HUES64 (cell line): ENCODE measurements around the gene PI4KB.
"Not testable (repeated sequence)": the region's sequence is repeated elsewhere in the genome, so short reads cannot be mapped to it uniquely, and the experiment has no call there.

Source experiments
- H3K27ac ChIP-seq: 2 replicates; pipeline ENCODE4 v1.7.0; 2013; ENCODE audit warnings: low read depth, low read length, inconsistent platforms
- H3K27me3 ChIP-seq: 2 replicates; pipeline ENCODE4 v1.6.1; 2013; ENCODE audit warnings: mild to moderate bottlenecking, low read length; ENCODE audit not compliant: insufficient read depth
- H3K36me3 ChIP-seq: 2 replicates; pipeline ENCODE4 v1.6.1; 2013; ENCODE audit warnings: mild to moderate bottlenecking, low read length; ENCODE audit not compliant: insufficient read depth
- H3K4me1 ChIP-seq: 2 replicates; pipeline ENCODE4 v1.6.1; 2013; ENCODE audit warnings: mild to moderate bottlenecking, low read length, moderate library complexity; ENCODE audit not compliant: insufficient read depth
- H3K4me3 ChIP-seq: 2 replicates; pipeline ENCODE4 v1.5.1; 2013; ENCODE audit warnings: mild to moderate bottlenecking, low read length, moderate library complexity
- H3K9ac ChIP-seq: 2 replicates; pipeline ENCODE4 v1.6.1; 2013; ENCODE audit warnings: mild to moderate bottlenecking, low read depth, low read length
- H3K9me3 ChIP-seq: 2 replicates; pipeline ENCODE4 v1.6.1; 2013; ENCODE audit warnings: low read depth, low read length; ENCODE audit not compliant: insufficient read depth
- WGBS: fragments of 150-250, 120-280 bp; methylation state at CpG from one replicate; pipeline ENCODE4 v1.1.7; 2013; ENCODE audit warnings: missing lambda C conversion rate; 5-methylcytosine and 5-hydroxymethylcytosine counted together

Gene PI4KB

DNA sequence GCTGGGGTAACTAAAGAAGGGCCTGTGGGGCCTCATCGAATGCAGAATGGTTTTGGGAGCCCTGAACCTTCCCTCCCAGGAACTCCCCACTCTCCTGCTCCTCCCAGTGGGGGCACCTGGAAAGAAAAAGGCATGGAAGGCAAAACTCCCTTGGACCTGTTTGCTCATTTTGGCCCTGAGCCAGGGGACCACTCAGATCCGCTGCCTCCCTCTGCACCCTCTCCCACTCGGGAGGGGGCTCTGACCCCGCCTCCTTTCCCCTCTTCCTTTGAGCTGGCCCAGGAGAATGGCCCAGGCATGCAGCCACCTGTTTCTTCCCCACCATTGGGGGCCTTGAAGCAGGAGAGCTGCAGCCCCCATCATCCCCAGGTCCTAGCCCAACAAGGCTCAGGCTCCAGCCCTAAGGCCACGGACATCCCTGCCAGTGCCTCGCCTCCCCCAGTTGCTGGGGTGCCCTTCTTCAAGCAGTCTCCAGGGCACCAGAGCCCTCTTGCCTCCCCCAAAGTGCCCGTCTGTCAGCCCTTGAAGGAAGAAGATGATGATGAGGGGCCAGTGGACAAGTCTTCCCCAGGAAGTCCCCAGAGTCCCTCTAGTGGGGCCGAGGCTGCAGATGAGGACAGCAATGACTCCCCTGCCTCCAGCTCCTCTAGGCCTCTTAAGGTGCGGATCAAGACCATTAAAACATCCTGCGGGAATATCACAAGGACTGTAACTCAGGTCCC is 40.4 kb downstream of the PI4KB start:
- Histone ChIP-seq H3K4me3 (no peak overlapping the region), H3K4me1 (peaks cover 7% of the 10 kb centered on the region), H3K36me3 (peaks cover 65% of the 10 kb centered on the region), H3K9ac (no peak overlapping the region), H3K27me3 (no peaks in the 10 kb centered on the region), H3K27ac (no peak overlapping the region), H3K9me3 (no peaks in the 10 kb centered on the region)
- WGBS, result 93% methylated on average over 10 of the region's 10 CpGs

GRCh38 chr1:151284013-151284577 is 43.1 kb downstream of the PI4KB start:
- H3K9ac ChIP-seq, result no peak overlapping the region
- WGBS, result 75% methylated on average over 2 of the region's 2 CpGs
- peaks cover 7% of the 10 kb centered on the region for H3K4me1 ChIP-seq
- H3K27me3 ChIP-seq, result no peaks in the 10 kb centered on the region
- peaks cover 41% of the 10 kb centered on the region for H3K36me3 ChIP-seq
- H3K27ac ChIP-seq, result no peak overlapping the region
- no peaks in the 10 kb centered on the region for H3K9me3 ChIP-seq
- H3K4me3 ChIP-seq, result peak overlapping the region; percentile 73

DNA sequence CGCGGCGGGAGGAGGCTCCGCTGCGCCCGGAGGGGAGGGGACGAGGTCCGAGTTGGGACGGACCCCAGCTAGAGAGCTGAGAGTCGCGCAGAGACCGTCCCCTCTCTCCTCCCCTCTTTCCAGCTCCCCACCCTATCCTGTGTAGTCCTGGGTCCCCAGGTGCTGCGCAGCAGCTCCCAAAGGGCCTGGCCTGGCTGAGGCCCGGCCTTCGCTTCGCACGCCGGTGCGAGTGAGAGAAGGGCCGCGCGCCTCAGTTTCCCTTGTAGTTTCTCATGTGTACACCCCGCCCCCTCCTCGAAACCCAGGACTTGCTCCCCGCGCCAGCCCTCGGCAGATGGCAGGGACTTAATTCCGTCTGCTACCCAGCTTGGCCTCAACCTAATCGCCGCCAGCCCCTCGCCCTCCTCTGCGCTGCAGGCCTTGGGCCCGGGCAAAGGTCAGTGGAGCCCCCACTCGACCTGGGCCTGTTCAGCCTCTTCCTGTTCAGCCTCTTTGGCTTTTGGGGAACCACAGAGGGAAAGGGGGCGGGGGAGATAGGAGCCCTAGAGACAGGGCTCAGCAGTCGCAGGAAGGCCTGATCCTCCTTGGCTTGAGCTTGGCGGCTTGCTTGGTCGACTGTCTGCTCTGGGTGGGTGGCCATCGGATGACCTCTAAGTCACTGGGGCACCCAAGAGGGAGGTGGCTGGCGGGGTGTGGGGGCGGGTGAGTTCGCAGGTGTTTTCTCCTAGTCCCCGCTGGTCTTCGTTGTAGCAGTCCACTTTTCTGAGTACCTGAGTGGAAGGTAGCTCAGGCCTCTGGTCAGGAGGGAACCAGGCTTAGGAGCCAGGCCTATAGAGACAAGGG is 44.1 kb downstream of the PI4KB start:
- peak overlapping the region; percentile 99 for H3K27ac ChIP-seq
- H3K4me3 ChIP-seq, result peak overlapping the region; percentile 73
- H3K9me3 ChIP-seq, result no peaks in the 10 kb centered on the region
- H3K9ac ChIP-seq, result peak overlapping the region; percentile 90
- peaks cover 31% of the 10 kb centered on the region for H3K36me3 ChIP-seq
- 14% methylated on average over 44 of the region's 44 CpGs for WGBS
- no peaks in the 10 kb centered on the region for H3K27me3 ChIP-seq
- H3K4me1 ChIP-seq, result peaks cover 7% of the 10 kb centered on the region

DNA sequence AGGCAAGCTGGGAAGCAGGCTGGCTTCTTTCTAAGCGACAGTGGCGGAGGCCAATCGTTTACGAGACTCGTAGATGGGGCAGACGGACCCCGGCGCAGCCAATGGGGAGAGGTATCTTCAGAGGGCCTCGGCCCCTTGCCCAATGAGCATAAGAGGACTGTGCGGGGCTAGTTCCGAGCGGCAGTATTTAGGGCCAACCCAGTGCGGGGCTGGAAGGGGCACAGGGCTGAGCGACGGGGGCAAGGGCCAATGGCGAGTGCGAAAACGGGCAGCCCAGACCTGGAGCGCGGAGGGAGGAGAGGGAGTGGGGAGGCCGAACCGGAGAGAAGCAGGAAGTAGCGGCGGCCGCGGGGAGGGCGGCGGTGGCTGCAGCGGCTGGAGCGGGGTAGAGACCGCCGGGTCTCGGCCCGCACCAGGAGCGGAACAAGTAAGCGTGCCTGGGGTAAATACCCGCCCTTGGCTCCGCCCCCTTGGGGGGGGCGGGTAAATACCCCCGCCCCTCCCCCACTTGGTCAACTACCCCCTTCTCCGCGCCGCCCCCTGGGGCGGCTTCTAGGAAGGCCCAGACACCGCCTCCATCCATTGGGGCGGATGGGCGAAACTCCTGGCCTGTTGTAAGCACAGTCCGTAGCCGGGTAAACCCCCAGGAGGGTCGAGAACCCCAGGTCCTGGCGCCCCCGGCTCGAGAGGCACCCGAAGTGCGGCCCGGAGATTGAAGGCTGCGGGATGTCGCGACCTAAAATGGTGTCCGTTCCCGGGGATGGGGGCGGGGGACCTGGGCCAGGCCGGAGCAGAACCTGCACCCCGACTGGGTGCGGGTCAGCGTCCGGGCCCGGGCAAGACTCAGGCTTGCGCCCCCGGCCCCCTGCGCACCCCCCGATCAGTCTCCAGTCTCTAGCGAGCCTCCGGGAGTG is 45.0 kb downstream of the PI4KB start, which contains the start of gene ZNF687:
Gene ZNF687, plus strand, starts transcription at position 331 of the 914 bp plus-strand sequence. CDS start 3,993 bp downstream, outside the sequence.
- H3K4me1 ChIP-seq, result peaks cover 7% of the 10 kb centered on the region
- no peaks in the 10 kb centered on the region for H3K27me3 ChIP-seq
- no peaks in the 10 kb centered on the region for H3K9me3 ChIP-seq
- peaks cover 22% of the 10 kb centered on the region for H3K36me3 ChIP-seq
- WGBS, result under 1% methylated on average over 73 of the region's 74 CpGs
- H3K4me3 ChIP-seq, result peak within 1 kb of the TSS; percentile 73
- H3K9ac ChIP-seq, result peak within 1 kb of the TSS; percentile 93
- H3K27ac ChIP-seq, result peak within 1 kb of the TSS; percentile 99

DNA sequence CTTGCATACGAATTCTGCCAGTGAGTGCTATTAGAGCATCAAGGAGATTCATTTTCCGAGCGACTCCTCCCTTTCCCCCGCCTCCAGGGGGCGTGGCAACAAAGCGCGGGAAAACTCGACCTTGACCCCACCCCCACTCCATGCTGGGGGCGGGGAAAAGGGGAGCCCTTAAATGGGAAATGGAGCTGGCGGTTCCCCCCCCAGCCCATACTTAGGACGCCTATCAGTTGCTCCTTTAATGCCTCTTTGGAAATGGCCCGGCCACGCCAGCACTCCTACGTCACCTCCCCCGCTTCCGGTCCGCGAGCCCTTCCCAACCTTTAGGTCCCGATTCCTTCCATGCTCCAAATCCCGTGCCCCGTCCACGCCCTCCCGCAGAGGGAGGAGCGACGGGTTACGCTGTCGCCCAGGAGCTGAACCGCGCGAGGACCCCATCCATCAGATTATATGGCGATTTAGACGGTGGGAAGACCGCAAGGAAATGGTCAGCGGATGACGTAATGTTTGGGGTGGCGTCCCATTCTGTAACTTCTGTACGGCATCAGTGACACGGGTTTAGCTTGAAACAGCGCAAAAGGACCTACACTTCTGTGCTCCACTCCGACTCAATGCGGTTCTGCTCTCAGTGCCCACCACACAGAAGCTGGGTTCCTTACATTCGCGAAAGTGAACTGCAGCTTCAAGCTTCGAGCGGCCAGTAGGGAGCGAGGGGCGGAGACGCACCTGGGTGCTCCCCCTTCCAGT is 45.8 kb downstream of the PI4KB start:
- H3K4me3 ChIP-seq, result peak overlapping the region; percentile 73
- no peaks in the 10 kb centered on the region for H3K27me3 ChIP-seq
- H3K36me3 ChIP-seq, result peaks cover 14% of the 10 kb centered on the region
- H3K27ac ChIP-seq, result peak overlapping the region; percentile 99
- H3K9me3 ChIP-seq, result no peaks in the 10 kb centered on the region
- WGBS, result under 1% methylated on average over 48 of the region's 48 CpGs
- peaks cover 7% of the 10 kb centered on the region for H3K4me1 ChIP-seq
- H3K9ac ChIP-seq, result peak overlapping the region; percentile 93

- Histone ChIP-seq H3K4me3 (no peak overlapping the region), H3K9ac (no peak overlapping the region), H3K36me3 (no peaks in the 10 kb centered on the region), H3K27ac (no peak overlapping the region), H3K4me1 (no peaks in the 10 kb centered on the region), H3K27me3 (no peaks in the 10 kb centered on the region), H3K9me3 (no peaks in the 10 kb centered on the region)
- WGBS, result 92% methylated on average over 2 of the region's 2 CpGs
Observed at GRCh38 chr1:151277249-151277648, 50.0 kb downstream of the PI4KB start.

GRCh38 chr1:151275341-151275740 is 51.9 kb downstream of the PI4KB start:
- H3K9me3 ChIP-seq, H3K4me3 ChIP-seq, H3K9ac ChIP-seq, H3K4me1 ChIP-seq, H3K36me3 ChIP-seq, H3K27ac ChIP-seq, H3K27me3 ChIP-seq: not testable (repeated sequence)
- WGBS, result 88% methylated on average over 5 of the region's 5 CpGs

DNA sequence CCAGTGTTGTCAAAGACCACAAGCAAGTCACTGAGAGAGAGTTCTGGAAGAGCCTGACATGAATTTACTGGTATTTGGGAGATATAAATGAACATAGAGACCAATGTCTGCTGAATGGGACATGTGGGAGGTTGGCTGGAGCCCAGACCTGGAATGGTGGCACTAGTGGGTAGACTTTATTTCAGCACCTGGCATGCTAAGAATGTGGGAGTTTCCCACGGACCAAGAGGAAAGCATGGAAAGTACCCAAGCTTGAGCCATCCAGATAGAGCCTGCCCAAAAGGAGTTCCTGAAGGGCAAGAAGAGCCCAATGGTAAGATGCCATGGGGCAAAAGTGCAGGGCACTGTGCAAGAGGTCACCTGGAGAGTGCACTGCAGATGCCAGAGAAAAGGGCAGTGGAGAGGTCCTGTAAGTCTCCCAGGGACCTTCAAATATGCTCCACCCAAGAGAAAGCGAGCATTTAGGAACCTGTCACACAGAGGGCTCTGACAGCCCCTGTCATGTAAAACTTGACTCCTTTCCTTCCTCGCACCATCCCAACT is 53.2 kb downstream of the PI4KB start:
- no peak overlapping the region for H3K9ac ChIP-seq
- H3K9me3 ChIP-seq, result no peaks in the 10 kb centered on the region
- no peak overlapping the region for H3K4me3 ChIP-seq
- no peak overlapping the region for H3K27ac ChIP-seq
- peaks cover 2% of the 10 kb centered on the region; the same call in 1 of the 2 replicates for H3K36me3 ChIP-seq
- 88% methylated on average over 3 of the region's 3 CpGs for WGBS
- H3K4me1 ChIP-seq, result no peaks in the 10 kb centered on the region
- H3K27me3 ChIP-seq, result no peaks in the 10 kb centered on the region

GRCh38 chr1:151267760-151268159 is 59.5 kb downstream of the PI4KB start:
- H3K27me3 ChIP-seq, result no peaks in the 10 kb centered on the region
- WGBS, result 95% methylated on average over 4 of the region's 4 CpGs
- H3K9ac ChIP-seq, result no peak overlapping the region
- H3K4me1 ChIP-seq, result no peaks in the 10 kb centered on the region
- H3K36me3 ChIP-seq, result peaks cover 56% of the 10 kb centered on the region
- no peaks in the 10 kb centered on the region for H3K9me3 ChIP-seq
- H3K27ac ChIP-seq, result no peak overlapping the region
- H3K4me3 ChIP-seq, result no peak overlapping the region

DNA sequence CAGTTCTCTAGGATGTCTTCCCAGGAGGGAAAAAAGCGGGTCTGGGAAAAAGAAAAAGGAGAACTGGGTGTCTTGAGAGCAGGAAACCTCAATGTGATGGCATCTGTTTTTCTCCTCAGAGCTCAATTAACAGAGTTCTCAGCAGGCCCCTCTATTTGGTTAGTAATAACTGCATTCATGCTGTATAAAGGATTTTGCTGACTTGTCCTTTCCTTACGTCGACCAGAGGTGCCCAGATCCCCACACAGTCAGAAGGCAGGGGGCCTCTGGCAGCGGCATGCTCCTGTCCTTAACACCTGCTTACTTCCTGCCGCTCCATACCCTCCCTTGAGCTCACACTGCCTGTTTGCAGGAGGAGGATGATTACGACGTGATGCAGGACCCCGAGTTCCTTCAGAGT is 60.4 kb downstream of the PI4KB start:
- H3K4me1 ChIP-seq, result no peaks in the 10 kb centered on the region
- no peak overlapping the region for H3K4me3 ChIP-seq
- no peak overlapping the region for H3K27ac ChIP-seq
- H3K27me3 ChIP-seq, result no peaks in the 10 kb centered on the region
- H3K9me3 ChIP-seq, result no peaks in the 10 kb centered on the region
- H3K36me3 ChIP-seq, result peaks cover 66% of the 10 kb centered on the region
- no peak overlapping the region for H3K9ac ChIP-seq
- whole genome bisulfite sequencing, result 85% methylated on average over 8 of the region's 8 CpGs
